DND-41 (cell line): Measurements from ENCODE around the gene LGR4.

Source experiments
- ATAC-seq: fragments of 200-7000 bp; cut with Tn5 transposase; 3 replicates; pipeline ENCODE4 v1.9.1; 2021; ENCODE audit warnings: low read depth; ENCODE audit not compliant: insufficient read depth
- DNase-seq: peaks from one replicate; pipeline ENCODE4 v3.0.0-alpha.2; 2020
- H2AFZ ChIP-seq: 2 replicates; pipeline ENCODE4 v1.6.0; 2012; ENCODE audit warnings: low read depth, low read length
- H3K27ac ChIP-seq: 2 replicates; pipeline ENCODE4 v1.5.1; 2012; ENCODE audit warnings: low read length, inconsistent platforms
- H3K27me3 ChIP-seq: fragments of 200-600 bp; sonication (generic); 2 replicates; pipeline ENCODE4 v1.6.0; 2012; ENCODE audit warnings: low read length, mild to moderate bottlenecking, inconsistent platforms; ENCODE audit not compliant: insufficient read depth, poor library complexity
- H3K36me3 ChIP-seq: 2 replicates; pipeline ENCODE4 v1.5.1; 2012; ENCODE audit warnings: low read length, inconsistent platforms; ENCODE audit not compliant: insufficient read depth
- H3K4me1 ChIP-seq: 2 replicates; pipeline ENCODE4 v1.5.1; 2012; ENCODE audit warnings: mild to moderate bottlenecking, low read length; ENCODE audit not compliant: insufficient read depth
- H3K4me2 ChIP-seq: 2 replicates; pipeline ENCODE4 v1.6.0; 2012; ENCODE audit warnings: mild to moderate bottlenecking, moderate library complexity, low read length, inconsistent platforms; ENCODE audit not compliant: insufficient read depth
- H3K4me3 ChIP-seq, 2 experiments: fragments of 200-600 bp in 1 of 2; shearing (Covaris generic) in 1 of 2; 2 replicates each; pipeline ENCODE4 v1.5.1; 2012 to 2016; ENCODE audit warnings: inconsistent platforms in 2 of 2, low read length in 2 of 2, mild to moderate bottlenecking in 2 of 2, low read depth in 1 of 2, moderate library complexity in 1 of 2
- H3K79me2 ChIP-seq: 2 replicates; pipeline ENCODE4 v1.6.0; 2012; ENCODE audit warnings: low read length, inconsistent platforms; ENCODE audit not compliant: insufficient read depth
- H3K9ac ChIP-seq: 2 replicates; pipeline ENCODE4 v1.6.0; 2012; ENCODE audit warnings: low read depth, mild to moderate bottlenecking, inconsistent platforms, low read length, moderate library complexity
- H3K9me3 ChIP-seq: 2 replicates; pipeline ENCODE4 v1.5.1; 2012; ENCODE audit warnings: low read length, moderate library complexity, mild to moderate bottlenecking, inconsistent platforms; ENCODE audit not compliant: insufficient read depth, severe bottlenecking
- H4K20me1 ChIP-seq: 2 replicates; pipeline ENCODE4 v1.6.0; 2012; ENCODE audit warnings: low read length; ENCODE audit not compliant: insufficient read depth
- CTCF ChIP-seq: IDR thresholded peaks from 2 replicates; pipeline ENCODE4 v1.5.1; 2012; ENCODE audit warnings: borderline replicate concordance, low read length, moderate library complexity, mild to moderate bottlenecking; ENCODE audit not compliant: poor library complexity, severe bottlenecking; ENCODE audit errors: extremely low read depth
- EZH2 ChIP-seq: IDR thresholded peaks from 3 replicates; pipeline ENCODE4 v1.6.1; 2012; ENCODE audit warnings: borderline replicate concordance, low read depth, mild to moderate bottlenecking, moderate library complexity, low read length, inconsistent platforms; ENCODE audit not compliant: severe bottlenecking

The LGR4 gene

GRCh38 chr11:27398400-27398770 lies 74.2 kb downstream of the LGR4 start:
- Histone ChIP-seq H3K4me1 (no peaks in the 10 kb centered on the region), H2AFZ (no peak overlapping the region), H3K9me3 (no peaks in the 10 kb centered on the region), H3K4me2 (no peak overlapping the region), H3K9ac (no peak overlapping the region), H3K27ac (no peak overlapping the region), H3K79me2 (no peaks in the 10 kb centered on the region), H3K27me3 (no peaks in the 10 kb centered on the region), H4K20me1 (no peaks in the 10 kb centered on the region), H3K36me3 (no peaks in the 10 kb centered on the region), H3K4me3 (no peak overlapping the region)
- DNase-seq = no peak
- ATAC-seq = no peak
- TF ChIP-seq EZH2 (no peak), CTCF (no peak)

- DNase-seq (no peak), ATAC-seq (no peak)
- Histone ChIP-seq H3K27ac (no peak overlapping the region), H3K9ac (no peak overlapping the region), H3K9me3 (no peaks in the 10 kb centered on the region), H3K36me3 (no peaks in the 10 kb centered on the region), H2AFZ (no peak overlapping the region; the same call in 1 of the 2 replicates), H4K20me1 (no peaks in the 10 kb centered on the region), H3K4me1 (no peaks in the 10 kb centered on the region), H3K79me2 (no peaks in the 10 kb centered on the region), H3K4me2 (no peak overlapping the region), H3K27me3 (no peaks in the 10 kb centered on the region), H3K4me3 (no peak overlapping the region)
- TF ChIP-seq CTCF (no peak), EZH2 (no peak)
Measured at GRCh38 chr11:27397624-27398399, 74.8 kb downstream of the LGR4 start.

- Histone ChIP-seq H3K4me3 (no peak overlapping the region), H3K4me1 (no peaks in the 10 kb centered on the region), H3K9me3 (no peaks in the 10 kb centered on the region), H3K79me2 (no peaks in the 10 kb centered on the region), H2AFZ (no peak overlapping the region), H3K27ac (no peak overlapping the region), H3K36me3 (no peaks in the 10 kb centered on the region), H3K9ac (no peak overlapping the region), H3K4me2 (no peak overlapping the region), H4K20me1 (no peaks in the 10 kb centered on the region), H3K27me3 (no peaks in the 10 kb centered on the region)
- TF ChIP-seq CTCF (no peak), EZH2 (no peak)
- ATAC-seq (no peak), DNase-seq (no peak)
Measured at GRCh38 chr11:27396259-27396839, 76.2 kb downstream of the LGR4 start.
